H9 (cell line): ENCODE measurements around the gene VSIR. TPM values are rescaled to one million over a fixed set of nuclear protein-coding genes. Genes with fewer than 3 reads are reported as not detected.

Experiments used
- DNase-seq: peaks from one replicate; pipeline ENCODE4 v3.0.0-alpha.2; 2017
- H2AFZ ChIP-seq: one replicate; pipeline ENCODE4 v1.6.1; 2013; ENCODE audit warnings: mild to moderate bottlenecking, low read length, control low read depth, moderate library complexity
- H2AK5ac ChIP-seq: 2 replicates; pipeline ENCODE4 v1.6.1; 2013; ENCODE audit warnings: low read length, control low read depth, mixed read lengths; ENCODE audit not compliant: insufficient read length
- H2BK120ac ChIP-seq: one replicate; pipeline ENCODE4 v1.6.1; 2013; ENCODE audit warnings: low read depth, mild to moderate bottlenecking, low read length, control low read depth, inconsistent platforms; ENCODE audit not compliant: poor library complexity, severe bottlenecking
- H2BK12ac ChIP-seq: 2 replicates; pipeline ENCODE4 v1.6.1; 2013; ENCODE audit warnings: low read length, control low read depth, mixed read lengths, low read depth; ENCODE audit not compliant: insufficient read length
- H2BK15ac ChIP-seq: 2 replicates; pipeline ENCODE4 v1.6.1; 2013; ENCODE audit warnings: low read depth, low read length, control low read depth
- H2BK20ac ChIP-seq: one replicate; pipeline ENCODE4 v1.6.1; 2013; ENCODE audit warnings: low read depth, mild to moderate bottlenecking, low read length, control low read depth, inconsistent platforms; ENCODE audit not compliant: poor library complexity, severe bottlenecking
- H2BK5ac ChIP-seq: 2 replicates; pipeline ENCODE4 v1.6.1; 2013; ENCODE audit warnings: low read length, control low read depth, mixed read lengths; ENCODE audit not compliant: insufficient read length
- H3K14ac ChIP-seq: 2 replicates; pipeline ENCODE4 v1.6.1; 2013; ENCODE audit warnings: low read length, control low read depth; ENCODE audit not compliant: insufficient read depth
- H3K18ac ChIP-seq: 2 replicates; pipeline ENCODE4 v1.6.1; 2013; ENCODE audit warnings: low read depth, mild to moderate bottlenecking, mixed read lengths, low read length, control low read depth; ENCODE audit not compliant: insufficient read length
- H3K23ac ChIP-seq: 2 replicates; pipeline ENCODE4 v1.6.1; 2013; ENCODE audit warnings: low read length, control low read depth, mixed read lengths, low read depth; ENCODE audit not compliant: insufficient read length
- H3K23me2 ChIP-seq: 2 replicates; pipeline ENCODE4 v1.6.1; 2013; ENCODE audit warnings: low read depth, mild to moderate bottlenecking, mixed read lengths, low read length, control low read depth; ENCODE audit not compliant: insufficient read length, poor library complexity, severe bottlenecking
- H3K27ac ChIP-seq: 2 replicates; pipeline ENCODE4 v1.5.1; 2013; ENCODE audit warnings: low read length, control low read depth, mixed read lengths, low read depth; ENCODE audit not compliant: insufficient read length
- H3K27me3 ChIP-seq: 2 replicates; pipeline ENCODE4 v1.6.1; 2013; ENCODE audit warnings: low read length, control low read depth, inconsistent platforms; ENCODE audit not compliant: insufficient read depth
- H3K4ac ChIP-seq: 2 replicates; pipeline ENCODE4 v1.6.1; 2013; ENCODE audit warnings: low read depth, mild to moderate bottlenecking, control low read depth, inconsistent platforms, low read length, moderate library complexity
- H3K4me1 ChIP-seq: 2 replicates; pipeline ENCODE4 v1.6.1; 2013; ENCODE audit warnings: low read length, control low read depth, inconsistent platforms; ENCODE audit not compliant: insufficient read depth
- H3K4me2 ChIP-seq: 2 replicates; pipeline ENCODE4 v1.6.1; 2013; ENCODE audit warnings: low read length, control low read depth, mixed read lengths; ENCODE audit not compliant: insufficient read length, insufficient read depth
- H3K56ac ChIP-seq: 2 replicates; pipeline ENCODE4 v1.6.1; 2013; ENCODE audit warnings: low read depth, mild to moderate bottlenecking, mixed read lengths, low read length, control low read depth; ENCODE audit not compliant: insufficient read length
- H3K79me1 ChIP-seq: 2 replicates; pipeline ENCODE4 v1.6.1; 2013; ENCODE audit warnings: low read depth, mild to moderate bottlenecking, moderate library complexity, low read length, control low read depth, inconsistent platforms; ENCODE audit not compliant: insufficient read depth, poor library complexity, severe bottlenecking
- H3K79me2 ChIP-seq: 2 replicates; pipeline ENCODE4 v1.6.1; 2013; ENCODE audit warnings: low read length, control low read depth, inconsistent platforms; ENCODE audit not compliant: insufficient read depth
- H3K9ac ChIP-seq: 2 replicates; pipeline ENCODE4 v1.6.1; 2013; ENCODE audit warnings: low read length, control low read depth, mixed read lengths; ENCODE audit not compliant: insufficient read length; ENCODE audit errors: extremely low read depth
- H3K9me3 ChIP-seq: one replicate; pipeline ENCODE4 v1.6.1; 2013; ENCODE audit warnings: low read depth, low read length, inconsistent platforms; ENCODE audit not compliant: control insufficient read depth
- H3T11ph ChIP-seq: one replicate; pipeline ENCODE4 v1.6.1; 2013; ENCODE audit warnings: mild to moderate bottlenecking, low read length, control low read depth, inconsistent platforms
- H4K20me1 ChIP-seq: one replicate; pipeline ENCODE4 v1.6.1; 2013; ENCODE audit not compliant: control insufficient read depth, insufficient read length, insufficient read depth
- H4K5ac ChIP-seq: 2 replicates; pipeline ENCODE4 v1.6.1; 2013; ENCODE audit warnings: low read depth, mild to moderate bottlenecking, mixed read lengths, low read length, control low read depth; ENCODE audit not compliant: insufficient read length
- H4K8ac ChIP-seq: replicated peaks from 2 replicates; pipeline ENCODE4 v1.6.1; 2013; ENCODE audit warnings: low read length, control low read depth, mixed read lengths, low read depth; ENCODE audit not compliant: insufficient read length
- H4K91ac ChIP-seq: 2 replicates; pipeline ENCODE4 v1.6.1; 2013; ENCODE audit warnings: low read depth, mild to moderate bottlenecking, moderate library complexity, mixed read lengths, low read length, control low read depth; ENCODE audit not compliant: insufficient read length
- H3K27ac Mint-ChIP-seq, 3 experiments: 2 replicates in 2 of 3; 3 replicates in 1 of 3; pipeline ENCODE4 v1.8.0; 2020 to 2021; ENCODE audit warnings: mixed read lengths in 3 of 3, mild to moderate bottlenecking in 1 of 3, moderate library complexity in 1 of 3
- H3K27me3 Mint-ChIP-seq: 2 replicates; pipeline ENCODE4 v1.8.0; 2021; ENCODE audit warnings: low read depth, mild to moderate bottlenecking, moderate library complexity, mixed read lengths
- H3K36me3 Mint-ChIP-seq, 3 experiments: 2 replicates in 2 of 3; 3 replicates in 1 of 3; pipeline ENCODE4 v1.8.0; 2020 to 2021; ENCODE audit warnings: low read depth in 3 of 3, mixed read lengths in 3 of 3; ENCODE audit not compliant: insufficient read depth in 1 of 3
- H3K4me1 Mint-ChIP-seq, 2 experiments: 2 replicates each; pipeline ENCODE4 v1.8.0; 2020; ENCODE audit warnings: mixed read lengths in 2 of 2
- H3K4me3 Mint-ChIP-seq, 2 experiments: 2 replicates in 1 of 2; 3 replicates in 1 of 2; pipeline ENCODE4 v1.8.0; 2020 to 2021; ENCODE audit warnings: mild to moderate bottlenecking in 2 of 2, mixed read lengths in 2 of 2, moderate library complexity in 1 of 2
- H3K9me3 Mint-ChIP-seq, 2 experiments: 2 replicates in 1 of 2; 3 replicates in 1 of 2; pipeline ENCODE4 v1.8.0; 2020; ENCODE audit warnings: mild to moderate bottlenecking in 2 of 2, mixed read lengths in 2 of 2, moderate library complexity in 1 of 2
- CTCF ChIP-seq: fragments of 200-600 bp; sonication (generic); conservative IDR thresholded peaks from 3 replicates; pipeline ENCODE4 v1.8.0; 2021; ENCODE audit warnings: antibody characterized with exemption, mild to moderate bottlenecking
- WGBS: extraction: QIAGEN DNeasy Blood & Tissue Kit; methylation state at CpG from one replicate; pipeline ENCODE4 v1.1.7; 2013; ENCODE audit warnings: missing lambda C conversion rate, low lambda C conversion rate, mixed read lengths; ENCODE audit not compliant: insufficient read length; ENCODE audit errors: extremely low coverage; 5-methylcytosine and 5-hydroxymethylcytosine counted together
- total RNA-seq: library from RNA; stranded (reverse); gene quantifications from 2 replicates; pipeline ENCODE4 v1.2.1, GENCODE V29; 2021

The VSIR gene
- total RNA-seq, 1 experiment from 2014 or later, result 0.11 TPM

DNA sequence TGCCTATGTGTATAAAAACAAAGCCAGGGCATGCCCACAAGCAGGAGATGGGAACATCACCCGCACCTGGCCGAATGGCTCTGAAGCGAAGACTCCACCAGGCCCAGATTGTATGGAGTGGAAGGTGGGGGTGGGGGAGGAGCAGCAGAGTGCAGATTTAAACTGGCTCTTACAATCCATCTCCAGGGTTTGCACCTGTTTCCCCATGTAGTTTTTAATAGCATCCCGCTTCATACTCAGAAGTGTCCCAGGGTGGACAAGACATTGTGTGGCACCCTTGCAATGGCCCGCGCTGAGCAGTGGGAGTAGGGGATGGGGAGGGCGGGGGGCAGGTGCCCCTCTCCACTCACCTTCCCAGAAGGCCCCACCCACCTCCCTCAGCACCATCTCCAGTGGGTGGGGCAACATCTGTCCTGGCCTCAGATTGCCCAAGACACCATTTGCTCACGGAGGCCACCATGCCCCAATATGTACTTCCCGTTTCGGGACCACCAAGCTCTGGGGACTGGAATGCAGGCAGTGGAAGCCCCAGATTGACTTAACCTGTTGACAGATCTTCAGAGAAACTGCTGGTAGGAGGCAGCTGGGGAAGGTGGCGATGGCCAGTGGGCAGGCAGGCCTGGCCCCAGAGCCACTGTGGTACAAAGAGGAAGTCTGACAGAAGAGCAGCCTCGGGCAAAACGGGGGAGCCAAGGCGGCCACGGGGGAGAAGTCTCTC is 23.0 kb downstream of the VSIR start:
- H3K4ac ChIP-seq, result no peak overlapping the region
- no peak overlapping the region for H4K5ac ChIP-seq
- H3K4me3 Mint-ChIP-seq, result no peak overlapping the region
- no peak overlapping the region for H2AFZ ChIP-seq
- no peaks in the 10 kb centered on the region for H3K23me2 ChIP-seq
- no peak for DNase-seq
- H3K56ac ChIP-seq, result no peak overlapping the region
- H3K4me1 ChIP-seq, result no peaks in the 10 kb centered on the region
- no peaks in the 10 kb centered on the region for H3K79me2 ChIP-seq
- H3K27ac ChIP-seq, result no peak overlapping the region
- no peak overlapping the region for H3T11ph ChIP-seq
- no peaks in the 10 kb centered on the region for H3K79me1 ChIP-seq
- no peak overlapping the region for H2AK5ac ChIP-seq
- no peaks in the 10 kb centered on the region for H4K20me1 ChIP-seq
- no peak overlapping the region for H4K91ac ChIP-seq
- H2BK120ac ChIP-seq, result no peak overlapping the region
- no peak overlapping the region for H3K27ac Mint-ChIP-seq
- H3K9me3 Mint-ChIP-seq, result no peaks in the 10 kb centered on the region; a peak in 2 of 5 replicates
- no peaks in the 10 kb centered on the region for H3K36me3 Mint-ChIP-seq
- no peak overlapping the region for H4K8ac ChIP-seq
- H3K9me3 ChIP-seq, result no peaks in the 10 kb centered on the region
- no peak for TF ChIP-seq CTCF
- WGBS, result no CpG with 5 or more reads among the region's 15 CpGs
- no peak overlapping the region for H2BK12ac ChIP-seq
- H3K14ac ChIP-seq, result no peak overlapping the region
- no peak overlapping the region for H3K23ac ChIP-seq
- no peak overlapping the region for H3K9ac ChIP-seq
- no peak overlapping the region for H2BK20ac ChIP-seq
- H3K4me2 ChIP-seq, result no peak overlapping the region
- H3K27me3 Mint-ChIP-seq, result peaks cover 2% of the 10 kb centered on the region
- no peak overlapping the region for H2BK15ac ChIP-seq
- H2BK5ac ChIP-seq, result no peak overlapping the region
- H3K18ac ChIP-seq, result no peak overlapping the region
- peaks cover 17 to 46% of the 10 kb centered on the region in 2 experiments for H3K4me1 Mint-ChIP-seq
- no peaks in the 10 kb centered on the region for H3K27me3 ChIP-seq
